IMR-90 (cell line): Measurements from ENCODE around the gene RTRAF.

Experiments used
- CEBPB ChIP-seq: IDR thresholded peaks from 2 replicates; pipeline ENCODE4 v1.6.1; 2012; ENCODE audit warnings: low read depth, low read length, improper control_type of control experiment
- CTCF ChIP-seq: conservative IDR thresholded peaks from 2 replicates; pipeline ENCODE4 v1.5.1; 2012; ENCODE audit warnings: mild to moderate bottlenecking, low read depth, low read length, improper control_type of control experiment
- ELK1 ChIP-seq: fragments of 150-350 bp; IDR thresholded peaks from 2 replicates; pipeline ENCODE4 v1.6.1; 2016; ENCODE audit warnings: low read depth, mild to moderate bottlenecking, low read length, moderate library complexity, borderline replicate concordance
- MXI1 ChIP-seq: IDR thresholded peaks from 2 replicates; pipeline ENCODE4 v1.6.1; 2012; ENCODE audit warnings: low read depth, mild to moderate bottlenecking, low read length, moderate library complexity, borderline replicate concordance
- POLR2A ChIP-seq: IDR thresholded peaks from 2 replicates; pipeline ENCODE4 v1.6.1; 2012; ENCODE audit warnings: mild to moderate bottlenecking, low read depth, low read length
- RCOR1 ChIP-seq: IDR thresholded peaks from 2 replicates; pipeline ENCODE4 v1.6.1; 2012; ENCODE audit warnings: mild to moderate bottlenecking, low read length, improper control_type of control experiment; ENCODE audit not compliant: insufficient replicate concordance
- SMC3 ChIP-seq: fragments of 150-350 bp; IDR thresholded peaks from 2 replicates; pipeline ENCODE4 v1.6.1; 2016; ENCODE audit warnings: low read depth, mild to moderate bottlenecking, antibody characterized with exemption, low read length, moderate library complexity

- TF ChIP-seq CTCF, result no peak
- TF ChIP-seq CEBPB, result no peak
- TF ChIP-seq MXI1, result no peak
- no peak for TF ChIP-seq ELK1
- TF ChIP-seq RCOR1, result no peak
- TF ChIP-seq SMC3, result no peak
- TF ChIP-seq POLR2A, result no peak
These were observed 28.5 kb upstream of the RTRAF start for GRCh38 chr14:51960866-51961265.
